ENCODE results near the gene ECHS1. TPM values are rescaled to one million over a fixed set of nuclear protein-coding genes. Genes with fewer than 3 reads are reported as not detected.

Gene ECHS1
- total and polyA plus RNA-seq, 9 of the 15 experiments (the other 6 are each of a cell fraction or from before 2014, with no cell fraction given) = 16.6 to 100 (median 68.1) TPM

DNA sequence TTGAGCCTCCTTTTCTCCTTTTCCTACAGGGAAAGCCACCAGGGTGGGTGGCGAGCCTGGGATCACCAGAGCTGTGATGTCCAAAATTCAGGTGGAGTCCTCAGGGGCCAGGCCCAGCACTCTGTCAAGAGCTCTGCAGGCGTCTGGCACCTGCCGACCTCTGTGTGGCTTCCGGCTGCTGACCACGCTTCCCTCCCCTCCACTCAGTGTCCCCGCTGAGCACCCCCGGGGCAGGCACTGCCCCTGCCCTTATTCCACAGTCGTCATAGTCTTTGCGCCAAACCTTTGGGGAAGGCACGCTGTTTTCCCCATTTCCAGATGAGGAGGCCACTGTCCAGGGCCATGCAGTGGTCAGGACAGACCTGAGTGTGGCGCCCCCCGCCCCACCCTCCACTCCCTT lies 28.3 kb upstream of the ECHS1 start (continued):
- TF ChIP-seq, protein P1, sequence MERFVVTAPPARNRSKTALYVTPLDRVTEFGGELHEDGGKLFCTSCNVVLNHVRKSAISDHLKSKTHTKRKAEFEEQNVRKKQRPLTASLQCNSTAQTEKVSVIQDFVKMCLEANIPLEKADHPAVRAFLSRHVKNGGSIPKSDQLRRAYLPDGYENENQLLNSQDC (CRISPR knock-in tag; IDR thresholded peaks at IDR 0.05) = no peak
- TF ChIP-seq U2AF2 (optimal IDR thresholded peaks at IDR 0.05; ENCODE audit: low read depth, low read length) = no peak
- no peak for TF ChIP-seq ASH1L (IDR thresholded peaks at IDR 0.05; ENCODE audit: borderline replicate concordance, low read depth, partially characterized antibody)
- TF ChIP-seq CC2D1A (IDR thresholded peaks at IDR 0.05) = no peak
- TF ChIP-seq SMARCA4 (IDR thresholded peaks at IDR 0.05) = no peak
- no peak for TF ChIP-seq FOXJ3 (CRISPR knock-in tag; IDR thresholded peaks at IDR 0.05)
- TF ChIP-seq KLF16 (IDR thresholded peaks at IDR 0.05) = no peak
- TF ChIP-seq, protein P2, sequence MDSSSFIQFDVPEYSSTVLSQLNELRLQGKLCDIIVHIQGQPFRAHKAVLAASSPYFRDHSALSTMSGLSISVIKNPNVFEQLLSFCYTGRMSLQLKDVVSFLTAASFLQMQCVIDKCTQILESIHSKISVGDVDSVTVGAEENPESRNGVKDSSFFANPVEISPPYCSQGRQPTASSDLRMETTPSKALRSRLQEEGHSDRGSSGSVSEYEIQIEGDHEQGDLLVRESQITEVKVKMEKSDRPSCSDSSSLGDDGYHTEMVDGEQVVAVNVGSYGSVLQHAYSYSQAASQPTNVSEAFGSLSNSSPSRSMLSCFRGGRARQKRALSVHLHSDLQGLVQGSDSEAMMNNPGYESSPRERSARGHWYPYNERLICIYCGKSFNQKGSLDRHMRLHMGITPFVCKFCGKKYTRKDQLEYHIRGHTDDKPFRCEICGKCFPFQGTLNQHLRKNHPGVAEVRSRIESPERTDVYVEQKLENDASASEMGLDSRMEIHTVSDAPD (CRISPR knock-in tag; IDR thresholded peaks at IDR 0.05) = no peak
- TF ChIP-seq HIVEP1 (CRISPR knock-in tag; IDR thresholded peaks at IDR 0.05) = no peak
- TF ChIP-seq RB1 (IDR thresholded peaks at IDR 0.05; ENCODE audit: low read depth) = no peak
- no peak for TF ChIP-seq ZBED1 (IDR thresholded peaks at IDR 0.05)
- no peak for TF ChIP-seq XRCC4 (IDR thresholded peaks at IDR 0.05; ENCODE audit: extremely low read depth, insufficient read depth, insufficient read length)
- TF ChIP-seq SIX5 (IDR thresholded peaks at IDR 0.05; ENCODE audit: borderline replicate concordance in 1 of 2, insufficient read depth in 1 of 2, low read depth in 1 of 2, low read length in 2 of 2) = no peak
- TF ChIP-seq TOE1 (IDR thresholded peaks at IDR 0.05; ENCODE audit: borderline replicate concordance) = no peak
- no peak for TF ChIP-seq TOE1 (CRISPR knock-in tag; IDR thresholded peaks at IDR 0.05; ENCODE audit: borderline replicate concordance, low read depth)
